K562 (cell line): ENCODE data around the gene RPL29. TPM values are rescaled to one million over a fixed set of nuclear protein-coding genes. Genes with fewer than 3 reads are reported as not detected.

Source experiments
- ATAC-seq: fragments of 200-7000 bp; cut with Tn5 transposase; 3 replicates; pipeline ENCODE4 v1.9.1; 2020; ENCODE audit warnings: moderate library complexity
- BruUV-seq: library from RNA; stranded (reverse); fragments of 400-500 nt; replicated peaks from 2 replicates; lab custom pipeline; 2021; lab: Mats Ljungman, UMichigan
- CTCF ChIA-PET: fragments of 300-600 bp; formaldehyde crosslinking; extraction: SDS; loops from one replicate; lab custom pipeline; 2021; ENCODE audit warnings: low intra/inter-chr PET ratio; lab: Yijun Ruan, JAX
- POLR2A ChIA-PET: fragments of 300-600, 350-650 bp; sonication (Branson Sonifier 250); formaldehyde crosslinking; extraction: SDS; loops from one replicate; lab custom pipeline; 2021; ENCODE audit warnings: antibody characterized with exemption, inconsistent platforms; lab: Yijun Ruan, JAX
- DNase-seq, 4 experiments: peaks; one replicate each; pipeline versions ENCODE4 v3.0.0 to v3.0.0-alpha.2; 2011 to 2018; ENCODE audit warnings: low spot score in 3 of 4, mixed read lengths in 3 of 4; ENCODE audit errors: extremely low read depth in 1 of 4
- FAIRE-seq: peaks from 2 replicates; lab custom pipeline; 2011; peaks lifted over from hg19 to GRCh38; lab: Jason Lieb, UNC
- H2AFZ ChIP-seq: 2 replicates; pipeline ENCODE4 v1.6.0; 2011; ENCODE audit warnings: low read depth, low read length, control low read depth, inconsistent platforms
- H3K27ac ChIP-seq: fragments of 200-600 bp; 3 replicates; pipeline ENCODE4 v1.8.0; 2011; ENCODE audit warnings: low read depth, mild to moderate bottlenecking, control low read depth, inconsistent platforms, low read length, moderate library complexity, mixed read lengths; ENCODE audit errors: extremely low read depth
- H3K27me3 ChIP-seq, 2 experiments: fragments of 300-600 bp in 1 of 2; 2 replicates in 1 of 2; 3 replicates in 1 of 2; pipeline versions ENCODE4 v1.6.0 to v1.8.0; 2011; ENCODE audit warnings: inconsistent platforms in 2 of 2, low read length in 2 of 2, mild to moderate bottlenecking in 1 of 2, mixed read lengths in 1 of 2, moderate library complexity in 1 of 2; ENCODE audit not compliant: control insufficient read depth in 2 of 2, insufficient read depth in 2 of 2
- H3K36me3 ChIP-seq: fragments of 300-600 bp; 3 replicates; pipeline ENCODE4 v1.8.0; 2011; ENCODE audit warnings: mild to moderate bottlenecking, low read length, inconsistent platforms; ENCODE audit not compliant: control insufficient read depth, insufficient read depth
- H3K4me1 ChIP-seq, 2 experiments: fragments of 200-600 bp in 1 of 2; replicated peaks in 1 of 2; 2 replicates in 1 of 2; 3 replicates in 1 of 2; pipeline versions ENCODE4 v1.5.1 to v1.8.0; 2011; ENCODE audit warnings: inconsistent platforms in 2 of 2, low read length in 2 of 2, mild to moderate bottlenecking in 1 of 2, mixed read lengths in 1 of 2, moderate library complexity in 1 of 2; ENCODE audit not compliant: control insufficient read depth in 2 of 2, insufficient read depth in 2 of 2
- H3K4me2 ChIP-seq: 2 replicates; pipeline ENCODE4 v1.6.1; 2011; ENCODE audit warnings: low read length, control low read depth, inconsistent platforms, mixed read lengths; ENCODE audit not compliant: insufficient read depth
- H3K4me3 ChIP-seq: fragments of 200-600 bp; sonication (generic), shearing (Covaris generic); 2 replicates; pipeline ENCODE4 v1.5.1; 2016; ENCODE audit warnings: control low read depth, inconsistent platforms
- H3K79me2 ChIP-seq: fragments of 200-600 bp; 3 replicates; pipeline ENCODE4 v1.8.0; 2011; ENCODE audit warnings: low read length, inconsistent platforms; ENCODE audit not compliant: control insufficient read depth, insufficient read depth
- H3K9ac ChIP-seq, 2 experiments: 2 replicates each; pipeline versions ENCODE4 v1.6.0 to v1.6.1; 2011; ENCODE audit warnings: low read depth in 2 of 2, low read length in 2 of 2, control low read depth in 1 of 2, inconsistent platforms in 1 of 2, mild to moderate bottlenecking in 1 of 2, mixed read lengths in 1 of 2; ENCODE audit not compliant: insufficient read depth in 1 of 2
- H3K9me1 ChIP-seq: one replicate; pipeline ENCODE4 v1.6.0; 2011; ENCODE audit warnings: inconsistent platforms, mild to moderate bottlenecking, low read length, moderate library complexity; ENCODE audit not compliant: control insufficient read depth, insufficient read depth
- H3K9me3 ChIP-seq: replicated peaks from 2 replicates; pipeline ENCODE4 v1.5.1; 2011; ENCODE audit warnings: low read depth, low read length, inconsistent platforms; ENCODE audit not compliant: control insufficient read depth, insufficient read depth
- H4K20me1 ChIP-seq: replicated peaks from 2 replicates; pipeline ENCODE4 v1.6.1; 2011; ENCODE audit warnings: low read length, inconsistent platforms, mixed read lengths; ENCODE audit not compliant: control insufficient read depth, insufficient read depth
- KDM1A ChIP-seq, 2 experiments: fragments of 450-650 bp; IDR thresholded peaks; 2 replicates each; pipeline ENCODE4 v1.6.1; 2016; ENCODE audit warnings: mild to moderate bottlenecking in 2 of 2
- MXD1 ChIP-seq: fragments of 250-450 bp; sonication (Bioruptor Pico); IDR thresholded peaks from 2 replicates; pipeline ENCODE4 v1.8.0; 2021; ENCODE audit warnings: borderline replicate concordance, mild to moderate bottlenecking, moderate library complexity; ENCODE audit not compliant: poor library complexity, severe bottlenecking
- NRF1 ChIP-seq, 2 experiments: fragments of 450-650 bp; IDR thresholded peaks in 1 of 2; conservative IDR thresholded peaks in 1 of 2; 2 replicates each; pipeline ENCODE4 v1.6.1; 2014; ENCODE audit warnings: mild to moderate bottlenecking in 2 of 2
- PPARD ChIP-seq: fragments of 250-450 bp; sonication (Bioruptor Pico); IDR thresholded peaks from 2 replicates; pipeline ENCODE4 v1.8.0; 2022; ENCODE audit warnings: inconsistent platforms, mild to moderate bottlenecking, moderate library complexity
- TEAD4 ChIP-seq, 2 experiments: sonication (generic) in 1 of 2; formaldehyde crosslinking in 1 of 2; IDR thresholded peaks; 2 replicates each; pipeline versions ENCODE4 v1.6.1 to v1.8.0; 2012 to 2022; ENCODE audit warnings: borderline replicate concordance in 1 of 2, inconsistent platforms in 1 of 2, low read length in 1 of 2, mild to moderate bottlenecking in 1 of 2, missing genetic modification reagents in 1 of 2
- U2AF1 ChIP-seq: fragments of 200-400 bp; formaldehyde crosslinking; optimal IDR thresholded peaks from 2 replicates; pipeline ENCODE3; 2017; ENCODE audit warnings: mild to moderate bottlenecking, low read depth, low read length, moderate library complexity
- ZC3H4 ChIP-seq: sonication (generic); formaldehyde crosslinking; IDR thresholded peaks from 2 replicates; pipeline ENCODE4 v1.9.0; 2021; ENCODE audit warnings: missing genetic modification reagents, borderline replicate concordance
- ZNF197 ChIP-seq: fragments of 200-800 bp; sonication (Bioruptor generic); IDR thresholded peaks from 2 replicates; pipeline ENCODE4 v1.6.1; 2016; ENCODE audit warnings: low read depth, missing genetic modification characterization, missing compliant biosample characterization
- ZNF232 ChIP-seq: sonication (generic); formaldehyde crosslinking; IDR thresholded peaks from 2 replicates; pipeline ENCODE4 v1.8.0; 2022; ENCODE audit warnings: mild to moderate bottlenecking, missing genetic modification reagents
- ZNF584 ChIP-seq: fragments of 200-800 bp; sonication (Bioruptor generic); IDR thresholded peaks from 2 replicates; pipeline ENCODE4 v1.6.1; 2016; ENCODE audit warnings: low read depth, mild to moderate bottlenecking, missing genetic modification characterization, missing compliant biosample characterization
- ZNF644 ChIP-seq: fragments of 200-800 bp; sonication (Bioruptor generic); IDR thresholded peaks from 2 replicates; pipeline ENCODE4 v1.6.1; 2016; ENCODE audit warnings: low read depth, missing genetic modification characterization, missing compliant biosample characterization
- WGBS: fragments of 100-300 bp; shearing (Covaris generic); methylation state at CpG from one replicate; pipeline ENCODE4 v1.1.6; 2016; ENCODE audit warnings: low coverage, mixed read lengths; ENCODE audit not compliant: insufficient coverage; ENCODE audit errors: missing lambda C conversion rate; 5-methylcytosine and 5-hydroxymethylcytosine counted together
- in situ Hi-C: fragments of 300-500 bp; cut with MboI; formaldehyde crosslinking; loops from 4 replicates; pipeline ENCODE4 v1.15.0; 2018; ENCODE audit warnings: inconsistent platforms, mixed read lengths
- intact Hi-C: fragments of 100-400 bp; cut with micrococcal nuclease; formaldehyde crosslinking; loops from 2 replicates; pipeline ENCODE4 v1.14.2; 2022
- polyA plus RNA-seq, 8 experiments: library from polyadenylated mRNA; depleted of rRNA in 4 of 8; stranded (reverse) in 5 of 8; unstranded in 3 of 8; fragments of >200 nt; fragmentation: Nextera tagmentation in 2 of 8; fragmentation: Illumina TruSeq in 1 of 8; extraction: Ambion mirVana in 2 of 8; extraction: Trizol in 1 of 8; gene quantifications; 2 replicates each; pipeline versions ENCODE4 v1.2.1 to v1.2.3, GENCODE V29; 2011 to 2014; ENCODE audit warnings: inconsistent platforms in 1 of 8, missing spikeins in 1 of 8
- total RNA-seq, 7 experiments: library from RNA; depleted of rRNA in 6 of 7; stranded (reverse); fragments of >200 nt in 6 of 7; fragmentation: Illumina TruSeq in 2 of 7; extraction: Trizol in 2 of 7; gene quantifications; 2 replicates each; pipeline versions ENCODE4 v1.2.1 to v1.2.3, GENCODE V29; 2011 to 2021; ENCODE audit warnings: low replicate concordance in 1 of 7
- TF ChIP-seq, protein P1 (sequence below): sonication (generic); formaldehyde crosslinking; IDR thresholded peaks from 2 replicates; pipeline ENCODE4 v1.8.0; 2022; ENCODE audit warnings: mild to moderate bottlenecking, missing genetic modification reagents

The RPL29 gene
- total and polyA plus RNA-seq, 9 of the 15 experiments (the other 6 are each of a cell fraction or from before 2014, with no cell fraction given), result 568 to 1,475 (median 1,104) TPM

DNA sequence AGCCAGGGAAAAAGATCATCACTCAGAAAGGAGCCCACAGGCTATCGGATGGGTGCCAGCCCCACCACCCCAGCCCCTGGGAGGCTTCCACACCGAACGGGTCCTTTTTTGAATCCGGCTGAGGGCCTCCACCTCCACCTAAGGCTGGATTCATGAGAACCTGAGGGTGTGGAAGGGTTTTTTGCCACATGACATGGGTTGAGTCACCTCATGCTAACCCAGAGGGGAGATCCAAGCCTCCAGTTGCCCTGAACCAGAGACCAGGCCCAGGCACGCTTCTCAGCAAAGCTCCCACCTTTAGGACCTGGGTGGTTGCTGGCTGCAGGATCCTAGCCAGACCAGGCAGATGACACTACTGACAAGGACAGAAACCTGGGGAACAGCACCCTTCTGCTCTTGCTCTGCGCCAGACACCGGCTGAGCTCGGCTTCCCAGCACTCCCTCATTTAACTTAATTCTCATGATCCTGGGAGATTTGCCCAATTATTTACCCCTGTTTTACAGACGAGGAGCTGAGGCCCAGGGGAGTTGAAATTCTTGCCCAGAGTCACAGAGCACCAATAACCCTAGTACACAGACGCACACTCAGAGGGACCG, 35.1 kb upstream of the RPL29 start:
- H4K20me1 ChIP-seq, result no peaks in the 10 kb centered on the region; the same call in 1 of the 2 replicates
- no peak overlapping the region for H3K4me3 ChIP-seq
- intact Hi-C loops (no loop called here), in situ Hi-C loops (no loop called here)
- no peaks in the 10 kb centered on the region; a peak in 1 of 5 replicates for H3K27me3 ChIP-seq
- H3K4me2 ChIP-seq, result no peak overlapping the region
- H3K4me1 ChIP-seq, result peaks cover 14 to 27% of the 10 kb centered on the region in 2 experiments
- ChIA-PET CTCF (no interaction called here), POLR2A (interaction anchor here (0.7 kb wide), 2 partner anchors 35 to 166 kb away, joined by 4 to 5 read pairs; partner anchors contain the start of gene RPL29)
- no peak overlapping the region for H3K9ac ChIP-seq
- H3K79me2 ChIP-seq, result no peaks in the 10 kb centered on the region
- BruUV-seq, result no TSS peak
- no peaks in the 10 kb centered on the region for H3K9me1 ChIP-seq
- no peak for DNase-seq
- no peaks in the 10 kb centered on the region for H3K36me3 ChIP-seq
- no peak overlapping the region for H3K27ac ChIP-seq
- no peak overlapping the region for H2AFZ ChIP-seq
- H3K9me3 ChIP-seq, result no peaks in the 10 kb centered on the region
- no peak for ATAC-seq
- WGBS, result 67% methylated on average over 7 of the region's 11 CpGs
- no peak for FAIRE-seq
- TF ChIP-seq, protein P1, sequence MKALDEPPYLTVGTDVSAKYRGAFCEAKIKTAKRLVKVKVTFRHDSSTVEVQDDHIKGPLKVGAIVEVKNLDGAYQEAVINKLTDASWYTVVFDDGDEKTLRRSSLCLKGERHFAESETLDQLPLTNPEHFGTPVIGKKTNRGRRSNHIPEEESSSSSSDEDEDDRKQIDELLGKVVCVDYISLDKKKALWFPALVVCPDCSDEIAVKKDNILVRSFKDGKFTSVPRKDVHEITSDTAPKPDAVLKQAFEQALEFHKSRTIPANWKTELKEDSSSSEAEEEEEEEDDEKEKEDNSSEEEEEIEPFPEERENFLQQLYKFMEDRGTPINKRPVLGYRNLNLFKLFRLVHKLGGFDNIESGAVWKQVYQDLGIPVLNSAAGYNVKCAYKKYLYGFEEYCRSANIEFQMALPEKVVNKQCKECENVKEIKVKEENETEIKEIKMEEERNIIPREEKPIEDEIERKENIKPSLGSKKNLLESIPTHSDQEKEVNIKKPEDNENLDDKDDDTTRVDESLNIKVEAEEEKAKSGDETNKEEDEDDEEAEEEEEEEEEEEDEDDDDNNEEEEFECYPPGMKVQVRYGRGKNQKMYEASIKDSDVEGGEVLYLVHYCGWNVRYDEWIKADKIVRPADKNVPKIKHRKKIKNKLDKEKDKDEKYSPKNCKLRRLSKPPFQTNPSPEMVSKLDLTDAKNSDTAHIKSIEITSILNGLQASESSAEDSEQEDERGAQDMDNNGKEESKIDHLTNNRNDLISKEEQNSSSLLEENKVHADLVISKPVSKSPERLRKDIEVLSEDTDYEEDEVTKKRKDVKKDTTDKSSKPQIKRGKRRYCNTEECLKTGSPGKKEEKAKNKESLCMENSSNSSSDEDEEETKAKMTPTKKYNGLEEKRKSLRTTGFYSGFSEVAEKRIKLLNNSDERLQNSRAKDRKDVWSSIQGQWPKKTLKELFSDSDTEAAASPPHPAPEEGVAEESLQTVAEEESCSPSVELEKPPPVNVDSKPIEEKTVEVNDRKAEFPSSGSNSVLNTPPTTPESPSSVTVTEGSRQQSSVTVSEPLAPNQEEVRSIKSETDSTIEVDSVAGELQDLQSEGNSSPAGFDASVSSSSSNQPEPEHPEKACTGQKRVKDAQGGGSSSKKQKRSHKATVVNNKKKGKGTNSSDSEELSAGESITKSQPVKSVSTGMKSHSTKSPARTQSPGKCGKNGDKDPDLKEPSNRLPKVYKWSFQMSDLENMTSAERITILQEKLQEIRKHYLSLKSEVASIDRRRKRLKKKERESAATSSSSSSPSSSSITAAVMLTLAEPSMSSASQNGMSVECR, result no peak
- TF ChIP-seq ZNF584, result no peak
- TF ChIP-seq ZNF232 (CRISPR knock-in tag), result no peak
- TF ChIP-seq MXD1 (CRISPR knock-in tag), result no peak
- no peak for TF ChIP-seq ZNF644 (tag)
- no peak for TF ChIP-seq ZC3H4 (CRISPR knock-in tag)
- TF ChIP-seq TEAD4 (IDR thresholded peaks at IDR 0.05; ENCODE audit: low read length), result no peak
- no peak for TF ChIP-seq TEAD4 (CRISPR knock-in tag; IDR thresholded peaks at IDR 0.05; ENCODE audit: borderline replicate concordance)
- no peak for TF ChIP-seq PPARD (CRISPR knock-in tag)
- no peak for TF ChIP-seq U2AF1
- no peak for TF ChIP-seq ZNF197
- no peak for TF ChIP-seq KDM1A (IDR thresholded peaks at IDR 0.05)
- TF ChIP-seq NRF1 (conservative IDR thresholded peaks at IDR 0.05 in 1 of 2, IDR thresholded peaks at IDR 0.05 in 1 of 2), result no peak
